ENCODE results near the gene AFF1.

Gene AFF1

GRCh38 chr4:87047281-87047798, 112.5 kb downstream of the AFF1 start:
- Histone ChIP-seq H3K36me3 (ENCODE audit: control insufficient read depth, insufficient read depth, low read length) (peaks cover 37% of the 10 kb centered on the region), H3K9me3 (ENCODE audit: control insufficient read depth, low read length) (no peaks in the 10 kb centered on the region), H3K4me3 (ENCODE audit: extremely low read depth, insufficient read depth, low read length, poor library complexity, severe bottlenecking) (no peak overlapping the region), H3K27ac (ENCODE audit: low read depth, low read length, severe bottlenecking) (no peak overlapping the region), H3K4me1 (ENCODE audit: control insufficient read depth, insufficient read depth, low read length, poor library complexity, severe bottlenecking) (peaks cover 18% of the 10 kb centered on the region)
- 97 to 100% methylated on average over 7 to 8 of the region's 11 CpGs for WGBS, 2 experiments (ENCODE audit: insufficient coverage in 2 of 2)

- peaks cover 14% of the 10 kb centered on the region for H3K4me1 ChIP-seq (ENCODE audit: control insufficient read depth, insufficient read depth, low read length, poor library complexity, severe bottlenecking)
- H3K27ac ChIP-seq (ENCODE audit: low read depth, low read length, severe bottlenecking): no peak overlapping the region
- no peaks in the 10 kb centered on the region for H3K9me3 ChIP-seq (ENCODE audit: control insufficient read depth, low read length)
- H3K36me3 ChIP-seq (ENCODE audit: control insufficient read depth, insufficient read depth, low read length): peaks cover 37% of the 10 kb centered on the region
- no peak overlapping the region for H3K4me3 ChIP-seq (ENCODE audit: extremely low read depth, insufficient read depth, low read length, poor library complexity, severe bottlenecking)
- WGBS, 2 experiments (ENCODE audit: insufficient coverage in 2 of 2): 92 to 95% methylated on average over 4 to 9 of the region's 9 CpGs
Observed at GRCh38 chr4:87049508-87049907, 114.7 kb downstream of the AFF1 start.

DNA sequence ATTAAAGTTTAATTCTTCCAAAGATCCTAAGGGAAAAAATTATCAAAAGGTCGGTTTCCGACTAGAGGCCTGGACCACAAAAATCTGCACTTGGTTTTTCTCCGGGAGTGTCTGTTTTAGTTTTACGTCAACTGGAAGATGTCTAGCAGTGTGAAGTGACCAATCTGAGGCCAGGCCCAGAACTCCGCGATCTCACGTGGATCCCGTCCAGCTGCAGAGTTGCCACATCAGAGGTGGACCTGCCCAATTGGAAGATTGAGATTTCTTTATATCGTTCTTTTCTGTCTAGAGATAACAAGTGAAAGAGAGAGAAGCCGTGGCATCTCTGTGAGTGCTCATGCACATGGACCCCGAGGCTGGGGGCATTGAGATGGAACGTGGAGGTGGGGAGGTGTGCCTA, 115.8 kb downstream of the AFF1 start:
- Histone ChIP-seq H3K4me1 (ENCODE audit: control insufficient read depth, insufficient read depth, low read length, poor library complexity, severe bottlenecking) (peaks cover 10% of the 10 kb centered on the region), H3K9me3 (ENCODE audit: control insufficient read depth, low read length) (no peaks in the 10 kb centered on the region), H3K4me3 (ENCODE audit: extremely low read depth, insufficient read depth, low read length, poor library complexity, severe bottlenecking) (no peak overlapping the region), H3K27ac (ENCODE audit: low read depth, low read length, severe bottlenecking) (no peak overlapping the region), H3K36me3 (ENCODE audit: control insufficient read depth, insufficient read depth, low read length) (peaks cover 37% of the 10 kb centered on the region)
- 94 to 99% methylated on average over 11 to 12 of the region's 12 CpGs for WGBS, 2 experiments (ENCODE audit: insufficient coverage in 2 of 2)

DNA sequence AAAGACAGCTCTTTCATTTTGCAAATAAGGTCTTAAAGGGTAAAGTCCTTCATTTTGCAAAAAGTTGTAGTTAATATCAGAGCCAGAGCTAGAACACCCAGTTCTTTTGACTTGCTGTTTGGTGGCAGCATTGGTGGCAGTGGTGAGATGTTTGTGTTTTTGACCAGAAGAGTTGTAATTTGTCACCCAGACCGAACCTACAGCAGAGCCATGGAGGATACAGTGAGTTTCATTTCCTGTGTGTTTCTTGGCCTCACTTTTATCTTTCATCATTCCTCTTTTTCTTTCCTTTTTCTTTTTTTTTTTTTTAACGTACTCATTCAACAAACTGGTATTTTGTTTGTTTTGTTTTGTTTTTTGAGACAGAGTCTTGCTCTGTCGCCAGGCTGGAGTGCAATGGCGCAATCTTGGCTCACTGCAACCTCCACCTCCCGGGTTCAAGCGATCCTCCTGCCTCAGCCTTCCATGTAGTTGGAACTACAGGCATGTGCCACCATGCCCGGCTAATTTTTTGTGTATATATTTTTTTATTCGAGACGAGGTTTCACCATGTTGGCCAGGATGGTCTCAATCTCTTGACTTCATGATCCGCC, 116.4 kb downstream of the AFF1 start:
- WGBS, 2 experiments (ENCODE audit: insufficient coverage in 2 of 2): 100% methylated on average over 5 to 6 of the region's 10 CpGs
- H3K4me3 ChIP-seq (ENCODE audit: extremely low read depth, insufficient read depth, low read length, poor library complexity, severe bottlenecking): no peak overlapping the region
- H3K9me3 ChIP-seq (ENCODE audit: control insufficient read depth, low read length): no peaks in the 10 kb centered on the region
- peaks cover 37% of the 10 kb centered on the region for H3K36me3 ChIP-seq (ENCODE audit: control insufficient read depth, insufficient read depth, low read length)
- no peak overlapping the region for H3K27ac ChIP-seq (ENCODE audit: low read depth, low read length, severe bottlenecking)
- peaks cover 10% of the 10 kb centered on the region for H3K4me1 ChIP-seq (ENCODE audit: control insufficient read depth, insufficient read depth, low read length, poor library complexity, severe bottlenecking)

DNA sequence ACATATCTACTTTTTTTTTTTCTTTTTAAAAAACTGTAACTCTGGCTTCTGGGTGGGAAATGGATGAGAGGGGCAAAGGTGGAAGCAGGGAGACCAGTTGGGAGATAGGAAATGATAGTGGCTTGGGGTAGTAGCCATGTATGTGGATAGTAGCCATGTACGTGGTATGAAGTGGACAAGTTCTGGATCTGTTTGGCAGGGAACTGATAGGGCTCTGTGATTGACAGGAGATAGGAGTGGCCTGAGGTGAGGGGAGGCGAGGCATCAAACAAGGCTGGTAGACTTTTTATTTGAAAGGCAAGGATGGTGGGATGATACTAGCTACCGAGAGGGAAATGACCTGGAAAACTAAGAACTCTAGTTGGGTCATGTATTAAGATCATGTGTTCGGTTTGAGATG, 117.8 kb downstream of the AFF1 start:
- no peaks in the 10 kb centered on the region for H3K9me3 ChIP-seq (ENCODE audit: control insufficient read depth, low read length)
- peaks cover 10% of the 10 kb centered on the region for H3K4me1 ChIP-seq (ENCODE audit: control insufficient read depth, insufficient read depth, low read length, poor library complexity, severe bottlenecking)
- H3K4me3 ChIP-seq (ENCODE audit: extremely low read depth, insufficient read depth, low read length, poor library complexity, severe bottlenecking): no peak overlapping the region
- H3K27ac ChIP-seq (ENCODE audit: low read depth, low read length, severe bottlenecking): no peak overlapping the region
- WGBS, 2 experiments (ENCODE audit: insufficient coverage in 2 of 2): 92 to 95% methylated on average over 4 of the region's 4 CpGs
- H3K36me3 ChIP-seq (ENCODE audit: control insufficient read depth, insufficient read depth, low read length): peaks cover 25% of the 10 kb centered on the region

DNA sequence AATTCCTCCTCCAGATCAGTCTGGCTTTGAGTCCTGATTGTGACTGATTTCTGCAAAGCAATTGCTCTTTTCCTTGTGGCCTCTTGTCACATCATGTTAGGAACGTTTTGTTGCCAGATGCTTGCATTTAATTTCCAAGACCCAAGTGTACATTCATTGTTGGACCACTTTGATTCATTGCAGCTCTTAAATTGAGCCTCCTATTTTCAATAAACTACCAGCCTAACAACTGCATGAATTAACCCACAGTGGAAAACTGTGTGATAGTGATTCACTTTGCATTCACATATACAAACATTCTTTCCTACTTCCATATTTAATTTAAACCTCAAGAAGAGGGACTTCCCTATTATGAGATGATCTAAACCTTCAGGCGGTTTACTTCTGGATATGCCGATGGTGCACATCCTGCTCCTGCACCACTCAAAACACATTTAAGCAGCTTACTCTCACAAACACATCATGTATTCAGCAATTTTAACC, 118.4 kb downstream of the AFF1 start:
- Histone ChIP-seq H3K36me3 (ENCODE audit: control insufficient read depth, insufficient read depth, low read length) (peaks cover 22% of the 10 kb centered on the region), H3K4me3 (ENCODE audit: extremely low read depth, insufficient read depth, low read length, poor library complexity, severe bottlenecking) (no peak overlapping the region), H3K4me1 (ENCODE audit: control insufficient read depth, insufficient read depth, low read length, poor library complexity, severe bottlenecking) (peaks cover 13% of the 10 kb centered on the region), H3K9me3 (ENCODE audit: control insufficient read depth, low read length) (no peaks in the 10 kb centered on the region), H3K27ac (ENCODE audit: low read depth, low read length, severe bottlenecking) (no peak overlapping the region)
- WGBS, 2 experiments (ENCODE audit: insufficient coverage in 2 of 2): 96 to 100% methylated on average over 2 to 3 of the region's 3 CpGs

GRCh38 chr4:87053802-87054767, 119.3 kb downstream of the AFF1 start:
- Histone ChIP-seq H3K36me3 (ENCODE audit: control insufficient read depth, insufficient read depth, low read length) (peaks cover 14% of the 10 kb centered on the region), H3K27ac (ENCODE audit: low read depth, low read length, severe bottlenecking) (no peak overlapping the region), H3K4me1 (ENCODE audit: control insufficient read depth, insufficient read depth, low read length, poor library complexity, severe bottlenecking) (peaks cover 21% of the 10 kb centered on the region), H3K9me3 (ENCODE audit: control insufficient read depth, low read length) (no peaks in the 10 kb centered on the region), H3K4me3 (ENCODE audit: extremely low read depth, insufficient read depth, low read length, poor library complexity, severe bottlenecking) (no peak overlapping the region)
- WGBS, 2 experiments (ENCODE audit: insufficient coverage in 2 of 2): 79 to 91% methylated on average over 8 of the region's 10 CpGs

- no peaks in the 10 kb centered on the region for H3K9me3 ChIP-seq (ENCODE audit: control insufficient read depth, low read length)
- WGBS, 2 experiments (ENCODE audit: insufficient coverage in 2 of 2): 100% methylated on average over 2 of the region's 3 CpGs
- peaks cover 13% of the 10 kb centered on the region for H3K36me3 ChIP-seq (ENCODE audit: control insufficient read depth, insufficient read depth, low read length)
- H3K4me3 ChIP-seq (ENCODE audit: extremely low read depth, insufficient read depth, low read length, poor library complexity, severe bottlenecking): no peak overlapping the region
- H3K4me1 ChIP-seq (ENCODE audit: control insufficient read depth, insufficient read depth, low read length, poor library complexity, severe bottlenecking): peaks cover 23% of the 10 kb centered on the region
- no peak overlapping the region for H3K27ac ChIP-seq (ENCODE audit: low read depth, low read length, severe bottlenecking)
Observed at GRCh38 chr4:87054900-87055299, 120.1 kb downstream of the AFF1 start.

- no peaks in the 10 kb centered on the region for H3K9me3 ChIP-seq (ENCODE audit: control insufficient read depth, low read length)
- no peak overlapping the region for H3K27ac ChIP-seq (ENCODE audit: low read depth, low read length, severe bottlenecking)
- peaks cover 13% of the 10 kb centered on the region for H3K36me3 ChIP-seq (ENCODE audit: control insufficient read depth, insufficient read depth, low read length)
- WGBS, 2 experiments (ENCODE audit: insufficient coverage in 2 of 2): no CpG with 5 or more reads among the region's 2 CpGs
- no peak overlapping the region for H3K4me3 ChIP-seq (ENCODE audit: extremely low read depth, insufficient read depth, low read length, poor library complexity, severe bottlenecking)
- H3K4me1 ChIP-seq (ENCODE audit: control insufficient read depth, insufficient read depth, low read length, poor library complexity, severe bottlenecking): peaks cover 23% of the 10 kb centered on the region
Observed at GRCh38 chr4:87055311-87055710, 120.5 kb downstream of the AFF1 start.

DNA sequence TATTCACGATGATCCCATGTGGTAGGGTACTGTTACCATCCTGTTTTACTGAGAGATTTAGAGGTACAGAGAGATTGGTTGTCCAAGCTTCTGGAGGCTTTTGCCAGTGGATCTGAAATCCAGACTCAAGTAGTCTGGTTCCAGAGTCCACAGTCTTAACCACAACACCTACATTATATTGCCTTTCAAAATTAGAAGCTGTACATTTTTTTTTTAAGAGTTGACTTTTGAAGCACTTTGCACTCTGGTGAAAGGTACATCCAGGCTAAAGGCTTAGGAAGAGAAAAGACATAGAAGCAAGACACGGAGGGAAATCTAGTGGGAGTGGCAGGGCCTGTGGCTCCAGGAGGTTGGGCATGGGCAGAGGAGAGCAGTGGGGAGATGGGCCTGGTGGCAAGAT, 122.1 kb downstream of the AFF1 start:
- H3K9me3 ChIP-seq (ENCODE audit: control insufficient read depth, low read length): no peaks in the 10 kb centered on the region
- WGBS, 2 experiments (ENCODE audit: insufficient coverage in 2 of 2): 100% methylated on average over 1 of the region's 2 CpGs; no CpG with 5 or more reads in 1 of the 2 experiments
- H3K4me1 ChIP-seq (ENCODE audit: control insufficient read depth, insufficient read depth, low read length, poor library complexity, severe bottlenecking): peaks cover 23% of the 10 kb centered on the region
- H3K4me3 ChIP-seq (ENCODE audit: extremely low read depth, insufficient read depth, low read length, poor library complexity, severe bottlenecking): no peak overlapping the region
- no peak overlapping the region for H3K27ac ChIP-seq (ENCODE audit: low read depth, low read length, severe bottlenecking)
- H3K36me3 ChIP-seq (ENCODE audit: control insufficient read depth, insufficient read depth, low read length): peaks cover 11% of the 10 kb centered on the region

Measured in mesodermal cell (in vitro differentiated cells).